H9 (cell line): Measurements from ENCODE around the gene VSIG10L. TPM values are rescaled to one million over a fixed set of nuclear protein-coding genes. Genes with fewer than 3 reads are reported as not detected.

ENCODE experiments used
- DNase-seq: peaks from one replicate; pipeline ENCODE4 v3.0.0-alpha.2; 2017
- H2AFZ ChIP-seq: one replicate; pipeline ENCODE4 v1.6.1; 2013; ENCODE audit warnings: mild to moderate bottlenecking, low read length, control low read depth, moderate library complexity
- H2AK5ac ChIP-seq: 2 replicates; pipeline ENCODE4 v1.6.1; 2013; ENCODE audit warnings: low read length, control low read depth, mixed read lengths; ENCODE audit not compliant: insufficient read length
- H2BK120ac ChIP-seq: one replicate; pipeline ENCODE4 v1.6.1; 2013; ENCODE audit warnings: low read depth, mild to moderate bottlenecking, low read length, control low read depth, inconsistent platforms; ENCODE audit not compliant: poor library complexity, severe bottlenecking
- H2BK12ac ChIP-seq: 2 replicates; pipeline ENCODE4 v1.6.1; 2013; ENCODE audit warnings: low read length, control low read depth, mixed read lengths, low read depth; ENCODE audit not compliant: insufficient read length
- H2BK15ac ChIP-seq: 2 replicates; pipeline ENCODE4 v1.6.1; 2013; ENCODE audit warnings: low read depth, low read length, control low read depth
- H2BK20ac ChIP-seq: one replicate; pipeline ENCODE4 v1.6.1; 2013; ENCODE audit warnings: low read depth, mild to moderate bottlenecking, low read length, control low read depth, inconsistent platforms; ENCODE audit not compliant: poor library complexity, severe bottlenecking
- H2BK5ac ChIP-seq: 2 replicates; pipeline ENCODE4 v1.6.1; 2013; ENCODE audit warnings: low read length, control low read depth, mixed read lengths; ENCODE audit not compliant: insufficient read length
- H3K14ac ChIP-seq: 2 replicates; pipeline ENCODE4 v1.6.1; 2013; ENCODE audit warnings: low read length, control low read depth; ENCODE audit not compliant: insufficient read depth
- H3K18ac ChIP-seq: 2 replicates; pipeline ENCODE4 v1.6.1; 2013; ENCODE audit warnings: low read depth, mild to moderate bottlenecking, mixed read lengths, low read length, control low read depth; ENCODE audit not compliant: insufficient read length
- H3K23ac ChIP-seq: 2 replicates; pipeline ENCODE4 v1.6.1; 2013; ENCODE audit warnings: low read length, control low read depth, mixed read lengths, low read depth; ENCODE audit not compliant: insufficient read length
- H3K23me2 ChIP-seq: 2 replicates; pipeline ENCODE4 v1.6.1; 2013; ENCODE audit warnings: low read depth, mild to moderate bottlenecking, mixed read lengths, low read length, control low read depth; ENCODE audit not compliant: insufficient read length, poor library complexity, severe bottlenecking
- H3K27ac ChIP-seq: 2 replicates; pipeline ENCODE4 v1.5.1; 2013; ENCODE audit warnings: low read length, control low read depth, mixed read lengths, low read depth; ENCODE audit not compliant: insufficient read length
- H3K27me3 ChIP-seq: 2 replicates; pipeline ENCODE4 v1.6.1; 2013; ENCODE audit warnings: low read length, control low read depth, inconsistent platforms; ENCODE audit not compliant: insufficient read depth
- H3K4ac ChIP-seq: 2 replicates; pipeline ENCODE4 v1.6.1; 2013; ENCODE audit warnings: low read depth, mild to moderate bottlenecking, control low read depth, inconsistent platforms, low read length, moderate library complexity
- H3K4me1 ChIP-seq: 2 replicates; pipeline ENCODE4 v1.6.1; 2013; ENCODE audit warnings: low read length, control low read depth, inconsistent platforms; ENCODE audit not compliant: insufficient read depth
- H3K4me2 ChIP-seq: 2 replicates; pipeline ENCODE4 v1.6.1; 2013; ENCODE audit warnings: low read length, control low read depth, mixed read lengths; ENCODE audit not compliant: insufficient read length, insufficient read depth
- H3K56ac ChIP-seq: 2 replicates; pipeline ENCODE4 v1.6.1; 2013; ENCODE audit warnings: low read depth, mild to moderate bottlenecking, mixed read lengths, low read length, control low read depth; ENCODE audit not compliant: insufficient read length
- H3K79me1 ChIP-seq: 2 replicates; pipeline ENCODE4 v1.6.1; 2013; ENCODE audit warnings: low read depth, mild to moderate bottlenecking, moderate library complexity, low read length, control low read depth, inconsistent platforms; ENCODE audit not compliant: insufficient read depth, poor library complexity, severe bottlenecking
- H3K79me2 ChIP-seq: 2 replicates; pipeline ENCODE4 v1.6.1; 2013; ENCODE audit warnings: low read length, control low read depth, inconsistent platforms; ENCODE audit not compliant: insufficient read depth
- H3K9ac ChIP-seq: 2 replicates; pipeline ENCODE4 v1.6.1; 2013; ENCODE audit warnings: low read length, control low read depth, mixed read lengths; ENCODE audit not compliant: insufficient read length; ENCODE audit errors: extremely low read depth
- H3K9me3 ChIP-seq: one replicate; pipeline ENCODE4 v1.6.1; 2013; ENCODE audit warnings: low read depth, low read length, inconsistent platforms; ENCODE audit not compliant: control insufficient read depth
- H3T11ph ChIP-seq: one replicate; pipeline ENCODE4 v1.6.1; 2013; ENCODE audit warnings: mild to moderate bottlenecking, low read length, control low read depth, inconsistent platforms
- H4K20me1 ChIP-seq: one replicate; pipeline ENCODE4 v1.6.1; 2013; ENCODE audit not compliant: control insufficient read depth, insufficient read length, insufficient read depth
- H4K5ac ChIP-seq: 2 replicates; pipeline ENCODE4 v1.6.1; 2013; ENCODE audit warnings: low read depth, mild to moderate bottlenecking, mixed read lengths, low read length, control low read depth; ENCODE audit not compliant: insufficient read length
- H4K8ac ChIP-seq: replicated peaks from 2 replicates; pipeline ENCODE4 v1.6.1; 2013; ENCODE audit warnings: low read length, control low read depth, mixed read lengths, low read depth; ENCODE audit not compliant: insufficient read length
- H4K91ac ChIP-seq: 2 replicates; pipeline ENCODE4 v1.6.1; 2013; ENCODE audit warnings: low read depth, mild to moderate bottlenecking, moderate library complexity, mixed read lengths, low read length, control low read depth; ENCODE audit not compliant: insufficient read length
- H3K27ac Mint-ChIP-seq, 3 experiments: 2 replicates in 2 of 3; 3 replicates in 1 of 3; pipeline ENCODE4 v1.8.0; 2020 to 2021; ENCODE audit warnings: mixed read lengths in 3 of 3, mild to moderate bottlenecking in 1 of 3, moderate library complexity in 1 of 3
- H3K27me3 Mint-ChIP-seq: 2 replicates; pipeline ENCODE4 v1.8.0; 2021; ENCODE audit warnings: low read depth, mild to moderate bottlenecking, moderate library complexity, mixed read lengths
- H3K36me3 Mint-ChIP-seq, 3 experiments: 2 replicates in 2 of 3; 3 replicates in 1 of 3; pipeline ENCODE4 v1.8.0; 2020 to 2021; ENCODE audit warnings: low read depth in 3 of 3, mixed read lengths in 3 of 3; ENCODE audit not compliant: insufficient read depth in 1 of 3
- H3K4me1 Mint-ChIP-seq, 2 experiments: 2 replicates each; pipeline ENCODE4 v1.8.0; 2020; ENCODE audit warnings: mixed read lengths in 2 of 2
- H3K4me3 Mint-ChIP-seq, 2 experiments: 2 replicates in 1 of 2; 3 replicates in 1 of 2; pipeline ENCODE4 v1.8.0; 2020 to 2021; ENCODE audit warnings: mild to moderate bottlenecking in 2 of 2, mixed read lengths in 2 of 2, moderate library complexity in 1 of 2
- H3K9me3 Mint-ChIP-seq, 2 experiments: 2 replicates in 1 of 2; 3 replicates in 1 of 2; pipeline ENCODE4 v1.8.0; 2020; ENCODE audit warnings: mild to moderate bottlenecking in 2 of 2, mixed read lengths in 2 of 2, moderate library complexity in 1 of 2
- WGBS: extraction: QIAGEN DNeasy Blood & Tissue Kit; methylation state at CpG from one replicate; pipeline ENCODE4 v1.1.7; 2013; ENCODE audit warnings: missing lambda C conversion rate, low lambda C conversion rate, mixed read lengths; ENCODE audit not compliant: insufficient read length; ENCODE audit errors: extremely low coverage; 5-methylcytosine and 5-hydroxymethylcytosine counted together
- total RNA-seq: library from RNA; stranded (reverse); gene quantifications from 2 replicates; pipeline ENCODE4 v1.2.1, GENCODE V29; 2021
- TF ChIP-seq, protein P1 (sequence below): fragments of 200-600 bp; sonication (generic); conservative IDR thresholded peaks from 3 replicates; pipeline ENCODE4 v1.8.0; 2021; ENCODE audit warnings: antibody characterized with exemption, mild to moderate bottlenecking

Gene VSIG10L
- total RNA-seq, 1 experiment from 2014 or later = 5.6 TPM

DNA sequence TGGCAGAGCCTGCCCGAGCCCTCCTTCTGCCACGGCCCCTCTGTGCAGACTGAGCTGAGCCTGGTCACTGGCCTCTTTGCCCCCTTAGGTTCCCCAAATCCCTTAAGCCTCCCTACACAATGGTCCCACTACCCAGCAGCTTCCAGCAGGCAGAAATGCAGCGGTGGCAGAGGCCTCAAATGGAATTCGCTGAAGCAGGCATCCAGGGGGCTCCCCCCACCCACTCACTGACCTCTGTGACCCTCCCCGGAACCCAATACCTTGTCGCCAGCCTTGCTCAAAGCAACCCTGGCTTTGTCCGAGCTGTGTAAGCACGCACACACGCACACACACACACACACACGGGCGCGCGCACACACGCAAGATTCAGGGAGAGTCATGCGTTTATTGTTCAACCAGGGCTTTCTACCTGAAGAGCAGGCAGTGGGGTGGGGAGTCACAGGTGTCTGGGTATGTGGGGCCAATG is 46.0 kb upstream of the VSIG10L start, which contains the start of gene LIM2:
Gene LIM2 (minus strand): TSS at position 51 of the 466 bp plus-strand sequence. CDS start 531 bp downstream, outside the sequence.
- Histone ChIP-seq H3K27ac (no peak within 1 kb of the TSS), H2BK120ac (no peak within 1 kb of the TSS), H2BK5ac (no peak within 1 kb of the TSS), H2BK15ac (no peak within 1 kb of the TSS), H4K91ac (no peak within 1 kb of the TSS), H2BK12ac (no peak within 1 kb of the TSS), H3K79me1 (no peaks in the 10 kb centered on the region), H2AK5ac (no peak within 1 kb of the TSS), H2BK20ac (no peak within 1 kb of the TSS), H2AFZ (no peak within 1 kb of the TSS), H3K56ac (no peak within 1 kb of the TSS), H3K4me1 (no peaks in the 10 kb centered on the region), H3K4ac (no peak within 1 kb of the TSS), H3K23me2 (no peaks in the 10 kb centered on the region), H3K14ac (no peak within 1 kb of the TSS), H3K79me2 (no peaks in the 10 kb centered on the region), H3K27me3 (no peaks in the 10 kb centered on the region), H3K18ac (no peak within 1 kb of the TSS), H3K9ac (no peak within 1 kb of the TSS), H4K20me1 (no peaks in the 10 kb centered on the region), H3T11ph (no peak within 1 kb of the TSS), H4K8ac (no peak within 1 kb of the TSS), H3K9me3 (no peaks in the 10 kb centered on the region), H4K5ac (no peak within 1 kb of the TSS), H3K4me2 (no peak within 1 kb of the TSS), H3K23ac (no peak within 1 kb of the TSS)
- no peak within 1 kb of the TSS; a peak in 1 of 5 replicates for H3K4me3 Mint-ChIP-seq
- no CpG with 5 or more reads among the region's 15 CpGs for WGBS
- no peak for DNase-seq
- no peaks in the 10 kb centered on the region; a peak in 1 of 5 replicates for H3K9me3 Mint-ChIP-seq
- H3K4me1 Mint-ChIP-seq = peaks cover 7 to 27% of the 10 kb centered on the region in 2 experiments
- H3K27ac Mint-ChIP-seq = peak within 1 kb of the TSS in 1 of 3 experiments; percentile 72; a peak in 2 of 7 replicates
- TF ChIP-seq, protein P1, sequence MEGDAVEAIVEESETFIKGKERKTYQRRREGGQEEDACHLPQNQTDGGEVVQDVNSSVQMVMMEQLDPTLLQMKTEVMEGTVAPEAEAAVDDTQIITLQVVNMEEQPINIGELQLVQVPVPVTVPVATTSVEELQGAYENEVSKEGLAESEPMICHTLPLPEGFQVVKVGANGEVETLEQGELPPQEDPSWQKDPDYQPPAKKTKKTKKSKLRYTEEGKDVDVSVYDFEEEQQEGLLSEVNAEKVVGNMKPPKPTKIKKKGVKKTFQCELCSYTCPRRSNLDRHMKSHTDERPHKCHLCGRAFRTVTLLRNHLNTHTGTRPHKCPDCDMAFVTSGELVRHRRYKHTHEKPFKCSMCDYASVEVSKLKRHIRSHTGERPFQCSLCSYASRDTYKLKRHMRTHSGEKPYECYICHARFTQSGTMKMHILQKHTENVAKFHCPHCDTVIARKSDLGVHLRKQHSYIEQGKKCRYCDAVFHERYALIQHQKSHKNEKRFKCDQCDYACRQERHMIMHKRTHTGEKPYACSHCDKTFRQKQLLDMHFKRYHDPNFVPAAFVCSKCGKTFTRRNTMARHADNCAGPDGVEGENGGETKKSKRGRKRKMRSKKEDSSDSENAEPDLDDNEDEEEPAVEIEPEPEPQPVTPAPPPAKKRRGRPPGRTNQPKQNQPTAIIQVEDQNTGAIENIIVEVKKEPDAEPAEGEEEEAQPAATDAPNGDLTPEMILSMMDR = no peak
- peaks cover 3% of the 10 kb centered on the region for H3K27me3 Mint-ChIP-seq
- H3K36me3 Mint-ChIP-seq = no peaks in the 10 kb centered on the region
